SK-N-SH treated with all-trans-retinoic acid at 6 μM for 48 hours (cell line): ENCODE measurements around the gene LRBA.
"Not testable (repeated sequence)": the region's sequence is repeated elsewhere in the genome, so short reads cannot be mapped to it uniquely, and the experiment has no call there.

Experiments
- ATAC-seq: fragments of 200-7000 bp; cut with Tn5 transposase; 3 replicates; pipeline ENCODE4 v1.9.1; 2020; ENCODE audit warnings: mild to moderate bottlenecking, moderate library complexity
- BACH2 ChIP-seq: fragments of 250-450 bp; sonication (Bioruptor Pico); IDR thresholded peaks from 2 replicates; pipeline ENCODE4 v1.9.0; 2021; ENCODE audit warnings: mild to moderate bottlenecking, borderline replicate concordance
- GLIS3 ChIP-seq: fragments of 250-450 bp; sonication (Bioruptor Pico); IDR thresholded peaks from 2 replicates; pipeline ENCODE4 v1.5.0; 2020; ENCODE audit warnings: mild to moderate bottlenecking, moderate library complexity
- ISL1 ChIP-seq: fragments of 250-450 bp; sonication (Bioruptor Pico); IDR thresholded peaks from 2 replicates; pipeline ENCODE4 v2.1.2; 2022; ENCODE audit warnings: mild to moderate bottlenecking, moderate library complexity
- PATZ1 ChIP-seq: fragments of 250-450 bp; sonication (Bioruptor Pico); IDR thresholded peaks from 2 replicates; pipeline ENCODE4 v1.8.0; 2020; ENCODE audit warnings: mild to moderate bottlenecking, moderate library complexity, borderline replicate concordance
- RARB ChIP-seq: fragments of 250-450 bp; sonication (Bioruptor Pico); IDR thresholded peaks from 2 replicates; pipeline ENCODE4 v1.8.0; 2021; ENCODE audit warnings: mild to moderate bottlenecking, moderate library complexity
- SNAI2 ChIP-seq: fragments of 250-450 bp; sonication (Bioruptor Pico); IDR thresholded peaks from 2 replicates; pipeline ENCODE4 v1.5.0; 2020; ENCODE audit warnings: mild to moderate bottlenecking, moderate library complexity
- TCF4 ChIP-seq: fragments of 250-450 bp; sonication (Bioruptor Pico); IDR thresholded peaks from 2 replicates; pipeline ENCODE4 v1.8.0; 2021; ENCODE audit warnings: mild to moderate bottlenecking, moderate library complexity, borderline replicate concordance
- TOX ChIP-seq: fragments of 250-450 bp; sonication (Bioruptor Pico); IDR thresholded peaks from 2 replicates; pipeline ENCODE4 v1.8.0; 2021; ENCODE audit warnings: mild to moderate bottlenecking, moderate library complexity, borderline replicate concordance
- ZC3H10 ChIP-seq: fragments of 250-450 bp; sonication (Bioruptor Pico); IDR thresholded peaks from 2 replicates; pipeline ENCODE4 v1.5.1; 2021; ENCODE audit warnings: mild to moderate bottlenecking, moderate library complexity
- ZFP3 ChIP-seq: fragments of 250-450 bp; sonication (Bioruptor Pico); IDR thresholded peaks from 2 replicates; pipeline ENCODE4 v1.5.0; 2020; ENCODE audit warnings: mild to moderate bottlenecking, moderate library complexity
- ZFP30 ChIP-seq: fragments of 450-650 bp; formaldehyde crosslinking; IDR thresholded peaks from 2 replicates; pipeline ENCODE4 v1.5.0; 2022; ENCODE audit warnings: mild to moderate bottlenecking, moderate library complexity
- ZNF565 ChIP-seq: fragments of 450-650 bp; formaldehyde crosslinking; conservative IDR thresholded peaks from 2 replicates; pipeline ENCODE4 v1.5.0; 2020; ENCODE audit warnings: low read depth, mild to moderate bottlenecking, moderate library complexity
- ZNF70 ChIP-seq: fragments of 450-650 bp; formaldehyde crosslinking; IDR thresholded peaks from 2 replicates; pipeline ENCODE4 v1.5.0; 2020; ENCODE audit warnings: mild to moderate bottlenecking, moderate library complexity
- ZNF8 ChIP-seq: fragments of 450-650 bp; formaldehyde crosslinking; IDR thresholded peaks from 2 replicates; pipeline ENCODE4 v1.5.0; 2020; ENCODE audit warnings: mild to moderate bottlenecking, moderate library complexity
- TF ChIP-seq, protein P1 (sequence below): fragments of 250-450 bp; sonication (Bioruptor Pico); IDR thresholded peaks from 2 replicates; pipeline ENCODE4 v1.5.1; 2021; ENCODE audit warnings: mild to moderate bottlenecking, moderate library complexity
- TF ChIP-seq, protein P2 (sequence below): fragments of 250-450 bp; sonication (Bioruptor Pico); IDR thresholded peaks from 2 replicates; pipeline ENCODE4 v1.5.0; 2020; ENCODE audit warnings: mild to moderate bottlenecking, moderate library complexity

Gene LRBA

GRCh38 chr4:150931796-150932195, 83.3 kb downstream of the LRBA start (continued):
- TF ChIP-seq ZFP30 (CRISPR knock-in tag) (no peak), ISL1 (CRISPR knock-in tag) (no peak), TCF4 (CRISPR knock-in tag) (no peak), ZC3H10 (CRISPR knock-in tag) (no peak)

DNA sequence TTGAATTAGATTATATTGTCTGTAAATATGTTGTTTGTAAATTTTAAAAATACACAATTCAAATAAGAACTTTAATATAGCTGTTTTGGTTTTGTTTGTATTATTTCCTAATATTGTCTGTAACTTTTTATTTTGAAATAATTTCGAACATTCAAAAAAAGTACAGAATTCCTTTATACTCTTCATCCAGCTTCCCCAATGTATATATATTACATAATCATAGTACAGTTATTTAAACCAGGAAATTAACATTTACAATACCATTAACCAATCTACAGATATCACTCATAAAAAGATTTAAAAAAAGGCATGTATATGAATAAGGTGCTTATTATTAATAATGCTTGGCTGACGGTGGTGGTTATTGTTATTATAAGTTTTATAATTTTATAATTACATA, 84.1 kb downstream of the LRBA start:
- ATAC-seq: no peak
- TF ChIP-seq BACH2 (no peak), SNAI2 (CRISPR knock-in tag) (no peak), RARB (no peak), TOX (CRISPR knock-in tag) (no peak), ZC3H10 (CRISPR knock-in tag) (no peak), ISL1 (CRISPR knock-in tag) (no peak), ZNF70 (CRISPR knock-in tag) (no peak)

DNA sequence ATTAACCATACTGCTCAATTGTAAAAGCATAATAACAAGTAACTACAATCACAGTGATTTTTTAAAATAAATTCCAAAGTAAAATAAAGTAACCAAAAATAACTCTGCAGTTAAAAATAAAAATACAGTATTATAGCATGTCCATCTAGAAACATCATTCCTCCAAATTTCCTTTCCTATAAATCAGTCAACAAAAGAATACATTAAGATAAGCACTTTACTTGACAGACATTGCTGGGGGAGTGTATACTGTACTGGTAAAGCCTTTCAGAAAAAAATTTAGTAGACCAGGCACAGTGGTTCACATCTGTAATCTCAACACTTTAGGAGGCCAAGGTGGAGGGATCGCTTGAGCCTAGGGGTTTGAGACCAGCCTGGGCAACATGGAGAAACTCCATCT, 91.1 kb downstream of the LRBA start:
- TF ChIP-seq SNAI2 (CRISPR knock-in tag): no peak
- no peak for TF ChIP-seq ZNF70 (CRISPR knock-in tag)
- no peak for TF ChIP-seq ISL1 (CRISPR knock-in tag)
- TF ChIP-seq, protein P1, sequence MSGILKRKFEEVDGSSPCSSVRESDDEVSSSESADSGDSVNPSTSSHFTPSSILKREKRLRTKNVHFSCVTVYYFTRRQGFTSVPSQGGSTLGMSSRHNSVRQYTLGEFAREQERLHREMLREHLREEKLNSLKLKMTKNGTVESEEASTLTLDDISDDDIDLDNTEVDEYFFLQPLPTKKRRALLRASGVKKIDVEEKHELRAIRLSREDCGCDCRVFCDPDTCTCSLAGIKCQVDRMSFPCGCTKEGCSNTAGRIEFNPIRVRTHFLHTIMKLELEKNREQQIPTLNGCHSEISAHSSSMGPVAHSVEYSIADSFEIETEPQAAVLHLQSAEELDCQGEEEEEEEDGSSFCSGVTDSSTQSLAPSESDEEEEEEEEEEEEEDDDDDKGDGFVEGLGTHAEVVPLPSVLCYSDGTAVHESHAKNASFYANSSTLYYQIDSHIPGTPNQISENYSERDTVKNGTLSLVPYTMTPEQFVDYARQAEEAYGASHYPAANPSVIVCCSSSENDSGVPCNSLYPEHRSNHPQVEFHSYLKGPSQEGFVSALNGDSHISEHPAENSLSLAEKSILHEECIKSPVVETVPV (CRISPR knock-in tag): no peak
- TF ChIP-seq, protein P2, sequence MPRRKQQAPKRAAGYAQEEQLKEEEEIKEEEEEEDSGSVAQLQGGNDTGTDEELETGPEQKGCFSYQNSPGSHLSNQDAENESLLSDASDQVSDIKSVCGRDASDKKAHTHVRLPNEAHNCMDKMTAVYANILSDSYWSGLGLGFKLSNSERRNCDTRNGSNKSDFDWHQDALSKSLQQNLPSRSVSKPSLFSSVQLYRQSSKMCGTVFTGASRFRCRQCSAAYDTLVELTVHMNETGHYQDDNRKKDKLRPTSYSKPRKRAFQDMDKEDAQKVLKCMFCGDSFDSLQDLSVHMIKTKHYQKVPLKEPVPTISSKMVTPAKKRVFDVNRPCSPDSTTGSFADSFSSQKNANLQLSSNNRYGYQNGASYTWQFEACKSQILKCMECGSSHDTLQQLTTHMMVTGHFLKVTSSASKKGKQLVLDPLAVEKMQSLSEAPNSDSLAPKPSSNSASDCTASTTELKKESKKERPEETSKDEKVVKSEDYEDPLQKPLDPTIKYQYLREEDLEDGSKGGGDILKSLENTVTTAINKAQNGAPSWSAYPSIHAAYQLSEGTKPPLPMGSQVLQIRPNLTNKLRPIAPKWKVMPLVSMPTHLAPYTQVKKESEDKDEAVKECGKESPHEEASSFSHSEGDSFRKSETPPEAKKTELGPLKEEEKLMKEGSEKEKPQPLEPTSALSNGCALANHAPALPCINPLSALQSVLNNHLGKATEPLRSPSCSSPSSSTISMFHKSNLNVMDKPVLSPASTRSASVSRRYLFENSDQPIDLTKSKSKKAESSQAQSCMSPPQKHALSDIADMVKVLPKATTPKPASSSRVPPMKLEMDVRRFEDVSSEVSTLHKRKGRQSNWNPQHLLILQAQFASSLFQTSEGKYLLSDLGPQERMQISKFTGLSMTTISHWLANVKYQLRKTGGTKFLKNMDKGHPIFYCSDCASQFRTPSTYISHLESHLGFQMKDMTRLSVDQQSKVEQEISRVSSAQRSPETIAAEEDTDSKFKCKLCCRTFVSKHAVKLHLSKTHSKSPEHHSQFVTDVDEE (CRISPR knock-in tag): no peak
- TF ChIP-seq ZFP3 (CRISPR knock-in tag): no peak

GRCh38 chr4:150921486-150921885, 93.6 kb downstream of the LRBA start:
- not testable (repeated sequence) for ATAC-seq

More for the DNA sequence above, 91.1 kb downstream of the LRBA start:
- no peak for ATAC-seq

DNA sequence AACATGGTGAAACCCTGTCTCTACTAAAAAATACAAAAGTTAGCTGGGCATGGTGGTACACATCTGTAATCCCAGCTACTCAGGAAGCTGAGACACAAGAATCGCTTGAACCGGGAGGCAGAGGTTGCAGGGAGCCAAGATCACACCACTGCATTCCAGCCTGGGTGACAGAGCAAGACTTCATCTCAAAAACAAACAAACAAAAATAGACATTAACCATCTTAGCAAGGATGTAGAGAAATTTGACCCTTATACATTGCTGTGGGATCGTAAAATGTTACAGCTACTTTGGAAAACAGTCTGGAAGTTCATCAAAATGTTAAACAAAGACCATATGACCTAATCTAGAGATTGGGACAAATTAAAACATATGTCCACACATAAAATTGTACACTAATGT, 96.5 kb downstream of the LRBA start:
- ATAC-seq: not testable (repeated sequence)

- TF ChIP-seq, protein P2 (CRISPR knock-in tag): no peak
- TF ChIP-seq ZNF8 (CRISPR knock-in tag) (no peak), GLIS3 (CRISPR knock-in tag) (no peak), PATZ1 (CRISPR knock-in tag) (no peak), TOX (CRISPR knock-in tag) (no peak), ZNF565 (CRISPR knock-in tag) (no peak), SNAI2 (CRISPR knock-in tag) (no peak)
Observed at GRCh38 chr4:150911326-150911725, 103.8 kb downstream of the LRBA start.

More at GRCh38 chr4:150911326-150911725, 103.8 kb downstream of the LRBA start:
- ATAC-seq: no peak
